GM19328 (cell line): ENCODE data around the gene MRPL19.
"Not testable (repeated sequence)": the region's sequence is repeated elsewhere in the genome, so short reads cannot be mapped to it uniquely, and the experiment has no call there.

Source experiments
- ATAC-seq: cut with Tn5 transposase; IDR thresholded peaks from one replicate; pipeline ENCODE4 v1.9.1; 2021; ENCODE audit warnings: mild to moderate bottlenecking, moderate library complexity; ENCODE audit not compliant: unreplicated experiment

Gene MRPL19

GRCh38 chr2:75657798-75658197 is 11.2 kb downstream of the MRPL19 start:
- no peak for ATAC-seq

DNA sequence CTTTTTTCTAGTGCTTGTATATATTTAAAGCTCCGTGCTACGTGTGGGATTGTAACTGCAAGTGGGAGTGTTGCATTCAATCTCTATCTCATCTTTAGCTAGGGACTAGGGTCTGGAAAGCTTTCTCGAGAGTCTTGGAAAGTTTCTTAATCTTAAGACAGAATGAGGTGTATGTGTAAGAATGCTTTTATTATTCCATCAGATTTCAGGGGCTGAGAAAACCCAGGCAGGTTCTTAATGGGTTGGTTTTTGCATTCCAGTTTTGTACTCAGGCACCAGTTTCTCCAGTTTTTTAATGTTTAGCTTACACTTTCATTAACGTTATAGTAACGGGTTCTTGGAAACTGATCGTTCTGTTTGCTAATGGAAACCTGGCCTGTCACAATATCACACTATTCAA is 20.3 kb downstream of the MRPL19 start:
- no peak for ATAC-seq

GRCh38 chr2:75667884-75668283 is 21.3 kb downstream of the MRPL19 start:
- no peak for ATAC-seq

DNA sequence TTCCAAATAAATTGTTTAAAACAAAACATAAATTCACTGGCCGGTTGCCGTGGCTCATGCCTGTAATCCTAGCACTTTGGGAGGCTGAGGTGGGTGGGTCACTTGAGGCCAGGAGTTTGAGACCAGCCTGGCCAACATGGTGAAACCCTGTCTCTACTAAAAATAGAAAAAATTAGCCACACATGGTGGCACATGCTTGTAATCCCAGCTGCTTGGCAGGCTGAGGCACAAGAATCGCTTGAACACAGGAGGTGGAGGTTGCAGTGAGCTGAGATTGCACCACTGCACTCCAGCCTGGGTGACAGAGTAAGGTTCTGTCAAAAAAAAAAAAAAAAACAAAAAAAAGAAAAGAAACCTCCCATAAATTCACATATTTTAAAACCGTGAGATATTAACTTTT is 28.8 kb downstream of the MRPL19 start:
- not testable (repeated sequence) for ATAC-seq

- ATAC-seq: no peak
Observed at GRCh38 chr2:75675908-75676307, 29.3 kb downstream of the MRPL19 start.

DNA sequence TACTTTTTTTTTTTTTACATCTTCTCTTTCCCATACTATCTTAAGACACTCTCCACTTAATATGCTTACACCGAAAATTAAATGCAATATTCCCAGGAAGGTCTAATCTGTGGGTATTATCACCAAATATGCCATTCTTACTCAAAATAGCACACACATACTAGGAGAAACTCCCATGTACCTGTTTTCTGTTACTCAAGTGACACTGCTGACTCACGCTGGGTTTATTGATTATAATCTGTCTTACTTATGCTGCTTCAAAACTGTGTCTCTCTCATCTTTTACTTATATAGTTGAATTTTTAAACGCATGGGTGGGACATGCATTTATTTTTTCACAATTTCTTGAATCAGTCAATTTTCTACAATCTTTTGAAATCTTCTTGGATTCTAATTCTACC is 29.9 kb downstream of the MRPL19 start:
- ATAC-seq: no peak

DNA sequence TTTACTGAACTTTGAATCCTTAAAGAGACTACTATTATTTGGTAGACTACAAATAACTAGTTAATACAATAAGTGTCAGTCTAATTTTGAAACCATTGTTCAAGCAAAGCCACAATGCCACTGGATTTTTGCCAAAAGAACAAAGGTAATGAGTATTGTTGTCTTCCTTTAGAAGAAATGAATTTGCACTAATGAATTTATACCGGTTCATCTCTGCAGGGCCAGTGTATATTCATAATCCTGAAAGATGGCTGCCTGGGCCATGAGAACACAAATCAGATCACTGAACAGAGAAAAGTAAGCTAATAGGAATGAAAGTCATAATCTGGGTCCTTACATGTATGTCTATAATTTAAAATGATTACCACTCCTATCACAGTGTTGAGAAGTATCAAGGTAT is 33.0 kb downstream of the MRPL19 start:
- ATAC-seq: no peak

GRCh38 chr2:75680402-75680801 is 33.8 kb downstream of the MRPL19 start:
- ATAC-seq: no peak

DNA sequence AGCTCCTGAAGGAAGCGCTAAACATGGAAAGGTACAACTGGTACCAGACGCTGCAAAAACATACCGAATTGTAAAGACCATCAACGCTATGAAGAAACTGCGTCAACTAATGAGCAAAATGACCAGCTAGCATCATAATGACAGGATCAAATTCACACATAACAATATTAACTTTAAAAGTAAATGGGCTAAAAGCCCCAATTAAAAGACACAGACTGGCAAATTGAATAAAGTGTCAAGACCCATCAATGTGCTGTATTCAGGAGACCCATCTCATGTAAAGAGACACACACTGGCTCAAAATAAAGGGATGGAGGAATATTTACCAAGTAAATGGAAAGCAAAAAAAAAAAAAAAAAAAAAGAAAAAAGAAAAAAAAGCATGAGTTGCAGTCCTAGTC is 36.8 kb downstream of the MRPL19 start:
- not testable (repeated sequence) for ATAC-seq

- ATAC-seq: no peak
Observed at GRCh38 chr2:75688196-75688595, 41.6 kb downstream of the MRPL19 start.

DNA sequence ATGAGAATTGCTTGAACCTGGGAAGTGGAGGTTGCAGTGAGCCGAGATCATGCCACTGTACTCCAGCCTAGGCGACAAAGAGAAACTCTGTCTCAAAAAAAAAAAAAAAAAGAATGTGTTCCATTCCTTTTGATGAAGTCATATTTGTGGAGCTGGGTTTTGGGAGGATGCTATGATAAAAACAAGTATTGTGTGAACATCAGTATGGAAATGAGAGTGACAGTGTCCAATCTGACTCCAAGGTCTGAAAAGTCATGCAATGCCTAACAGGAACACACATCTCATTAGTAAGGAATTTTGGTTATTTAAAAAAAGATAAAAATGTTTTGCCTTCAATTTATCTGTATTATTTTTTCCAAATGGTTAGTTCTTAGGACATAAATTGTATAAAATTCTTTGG is 52.3 kb downstream of the MRPL19 start:
- no peak for ATAC-seq

GRCh38 chr2:75702593-75702992 is 56.0 kb downstream of the MRPL19 start:
- no peak for ATAC-seq

DNA sequence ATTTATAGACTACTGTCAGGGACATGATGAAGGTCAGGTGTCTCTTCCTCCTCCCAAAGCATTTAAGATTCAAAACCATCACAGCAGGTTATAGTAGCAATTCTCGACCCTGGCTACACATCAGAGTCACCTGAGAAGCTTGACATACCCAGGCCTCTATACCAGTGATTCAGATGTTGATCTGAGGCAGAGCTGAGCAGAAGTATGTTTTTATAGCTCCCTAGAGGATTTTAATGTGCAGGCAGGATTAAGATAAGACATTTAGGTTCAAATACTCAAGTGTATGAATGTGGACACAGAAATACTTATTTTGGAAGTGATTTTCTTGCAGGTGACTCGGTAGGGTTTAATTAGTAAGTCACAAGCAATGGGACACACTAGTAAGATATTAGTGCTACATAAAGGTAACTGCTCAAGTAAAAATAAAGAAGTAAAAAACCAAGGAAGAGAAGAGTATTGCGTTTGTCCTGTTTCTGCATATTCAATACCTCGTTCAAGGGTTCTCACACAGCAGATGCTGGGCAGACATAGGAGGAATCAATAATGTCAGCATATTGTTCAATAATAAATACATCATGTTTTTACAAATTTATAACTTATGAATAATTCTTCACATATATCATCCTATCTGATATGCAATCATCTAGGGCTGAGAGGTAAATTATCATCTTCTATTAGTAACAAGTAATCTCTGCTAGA is 57.2 kb downstream of the MRPL19 start:
- ATAC-seq: no peak

- no peak for ATAC-seq
Observed at GRCh38 chr2:75705921-75706320, 59.3 kb downstream of the MRPL19 start.

DNA sequence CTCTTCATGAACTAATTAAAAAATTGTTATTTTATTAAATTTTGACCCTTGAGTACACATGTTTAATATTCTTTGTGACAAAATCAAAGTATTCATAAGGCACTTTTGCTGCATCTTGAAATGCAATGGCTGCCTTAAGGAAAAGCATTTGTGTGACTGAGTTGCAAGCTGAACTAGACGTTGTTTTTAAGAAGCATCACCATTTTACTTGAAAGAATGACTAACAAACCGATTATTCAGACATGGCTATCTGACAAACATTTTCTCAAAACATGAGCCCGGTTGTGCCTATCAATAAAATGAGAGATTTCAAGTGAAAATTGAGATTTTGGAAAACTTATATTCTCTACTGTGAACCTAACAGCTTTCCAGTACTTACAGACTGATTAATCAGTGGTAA is 61.3 kb downstream of the MRPL19 start:
- ATAC-seq: no peak

DNA sequence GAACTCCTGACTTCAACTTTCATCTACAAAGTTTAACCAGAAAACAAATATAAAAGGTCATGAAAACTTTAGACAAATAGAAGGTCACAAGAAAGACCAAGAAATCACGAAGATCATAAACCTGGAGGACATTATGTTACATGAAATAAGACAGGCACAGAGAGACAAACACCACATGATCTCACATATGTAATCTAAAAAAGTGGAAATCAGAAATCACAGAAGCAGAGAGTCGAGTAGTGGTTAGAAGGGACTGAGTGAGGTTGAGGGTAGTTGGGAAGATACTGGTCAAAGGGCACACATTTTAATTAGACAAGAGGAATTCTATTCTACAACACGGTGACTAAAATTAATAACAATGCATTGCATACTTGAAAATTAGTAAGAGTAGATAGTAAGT is 62.7 kb downstream of the MRPL19 start:
- ATAC-seq: no peak

- ATAC-seq: peak; percentile 29
Observed at GRCh38 chr2:75710220-75710576, 63.6 kb downstream of the MRPL19 start.

GRCh38 chr2:75710577-75711253 is 64.1 kb downstream of the MRPL19 start, which contains the start of gene GCFC2:
GCFC2 (minus strand) TSS chr2:75710915; CDS start chr2:75710855, 60 bp downstream.
- ATAC-seq: peak; percentile 92

- ATAC-seq: not testable (repeated sequence)
Observed at GRCh38 chr2:75711590-75711989, 65.0 kb downstream of the MRPL19 start.

DNA sequence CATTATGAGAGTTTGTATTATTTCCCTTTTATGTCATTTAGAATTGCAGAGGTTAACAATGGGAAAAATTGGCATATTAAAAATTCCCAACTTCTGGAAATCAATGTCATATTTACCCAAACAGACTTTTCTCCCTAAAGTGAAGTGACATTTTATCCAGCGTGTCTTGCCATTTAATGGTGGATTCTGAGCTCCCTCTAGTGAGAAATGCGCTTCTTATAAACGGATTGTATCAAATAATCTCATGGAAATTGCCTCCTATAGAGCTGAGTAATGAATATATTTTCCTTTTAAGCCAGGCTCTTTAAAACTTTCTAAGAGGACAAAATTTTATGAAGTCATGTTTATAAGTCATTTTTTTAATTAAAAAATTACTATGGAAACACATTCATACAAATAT is 69.8 kb downstream of the MRPL19 start:
- no peak for ATAC-seq

DNA sequence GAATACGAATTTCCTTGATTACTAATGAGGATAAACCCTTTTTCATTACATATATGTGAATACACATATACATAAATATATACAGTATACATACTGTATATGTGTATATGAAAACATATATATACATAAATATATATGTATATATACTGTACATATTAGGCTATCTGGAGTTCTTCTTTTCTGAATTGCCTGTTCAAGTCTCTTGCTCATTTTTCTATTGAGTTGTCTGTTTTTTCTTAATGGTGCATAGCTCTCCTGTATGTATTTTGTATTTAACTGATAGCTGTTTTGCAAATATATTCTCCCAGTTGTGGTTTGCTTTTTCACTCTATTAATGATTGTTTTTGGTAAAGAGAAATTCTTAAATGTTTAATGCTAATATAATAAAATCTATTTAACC is 73.0 kb downstream of the MRPL19 start:
- no peak for ATAC-seq

DNA sequence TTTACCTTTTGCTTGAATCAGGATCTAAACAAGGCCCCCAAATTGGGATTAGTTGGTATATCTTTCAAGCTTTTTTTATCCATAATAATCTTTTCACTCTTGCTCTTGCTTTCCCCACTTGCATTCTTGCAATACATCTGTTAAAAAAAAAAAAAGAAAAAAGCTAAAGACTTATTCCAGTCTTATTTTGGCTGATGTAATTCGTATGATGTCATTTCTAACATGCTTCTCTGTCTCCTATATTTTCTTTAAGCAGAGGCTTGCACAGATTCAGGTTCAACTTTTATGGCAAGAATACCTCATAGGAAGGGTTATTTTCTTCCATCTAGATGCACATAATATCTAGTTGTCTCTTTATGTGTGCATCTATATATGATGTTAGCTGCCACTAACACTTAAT is 73.9 kb downstream of the MRPL19 start:
- ATAC-seq: no peak

- no peak for ATAC-seq
Observed at GRCh38 chr2:75722687-75723086, 76.1 kb downstream of the MRPL19 start.
